ENCODE results near the gene ZNF813.
A peak's percentile ranks its signal among the peaks of the same experiment; 100 is the strongest.
"Not testable (repeated sequence)": the region's sequence is repeated elsewhere in the genome, so short reads cannot be mapped to it uniquely, and the experiment has no call there.

The ZNF813 gene

DNA sequence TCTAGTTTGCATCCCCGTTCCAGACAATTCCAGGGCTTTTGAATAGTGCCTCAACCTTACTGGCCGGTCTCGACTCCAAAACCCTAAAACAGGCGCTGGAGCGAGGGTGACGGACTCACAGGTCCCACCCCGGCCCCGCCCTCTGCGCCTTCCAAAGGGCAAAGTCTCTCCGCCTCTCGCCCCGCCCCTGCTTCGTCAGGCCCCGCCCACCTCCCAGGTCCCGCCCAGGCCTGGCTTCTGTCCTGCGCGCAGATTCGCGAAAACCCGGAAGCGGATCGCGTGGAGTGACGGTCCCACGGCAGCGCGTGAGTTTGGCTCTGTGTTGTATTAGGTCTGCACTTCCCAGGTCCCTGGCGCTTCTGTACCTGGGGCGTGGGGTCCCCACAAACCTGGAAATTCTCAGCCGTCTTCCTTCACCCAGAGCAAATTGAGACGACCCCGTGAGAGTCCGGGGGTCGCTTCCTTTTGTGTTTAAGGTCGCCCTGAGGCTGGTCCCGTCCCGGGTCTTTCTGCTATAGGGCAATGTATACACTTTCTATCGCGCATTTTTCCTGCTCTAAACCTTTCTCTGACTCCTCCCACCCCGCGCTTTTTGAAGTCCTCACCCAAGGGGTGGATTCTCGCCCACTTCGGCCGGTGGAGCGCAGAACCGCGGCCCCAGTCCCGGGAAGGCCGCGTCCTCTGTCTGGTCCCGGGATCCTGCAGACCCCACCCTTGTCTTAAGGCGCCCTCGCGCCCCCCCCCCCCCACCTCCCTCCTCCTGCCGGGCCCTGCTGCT lies at the start of gene ZNF813:
Gene ZNF813, plus strand, starts transcription at position 249 of the 778 bp plus-strand sequence. CDS start 16,090 bp downstream, outside the sequence.
- DNase-seq (ENCODE audit: low read depth): peak; percentile 57

GRCh38 chr19:53420520-53421315 lies 46.8 kb upstream of the ZNF813 start:
- not testable (repeated sequence) for DNase-seq (ENCODE audit: low read depth)

DNA sequence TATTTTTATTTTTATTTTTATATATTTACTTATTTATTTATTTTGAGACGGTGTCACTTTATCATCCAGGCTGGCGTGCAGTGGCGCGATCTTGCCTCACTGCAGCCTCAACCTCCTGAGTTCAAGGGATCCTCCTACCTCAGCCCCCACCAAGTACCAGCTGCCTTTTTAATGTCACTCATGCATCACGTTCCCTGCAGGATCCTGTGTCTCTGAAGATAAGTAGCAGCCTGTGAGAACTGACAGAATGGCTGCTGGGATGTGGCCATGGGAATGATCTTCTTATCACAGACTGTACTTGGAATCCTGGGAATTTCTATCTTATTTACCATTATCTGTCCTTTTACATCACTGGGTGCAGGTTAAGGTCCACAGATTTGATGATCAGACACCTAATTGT lies 45.0 kb upstream of the ZNF813 start:
- DNase-seq (ENCODE audit: low read depth): no peak

DNA sequence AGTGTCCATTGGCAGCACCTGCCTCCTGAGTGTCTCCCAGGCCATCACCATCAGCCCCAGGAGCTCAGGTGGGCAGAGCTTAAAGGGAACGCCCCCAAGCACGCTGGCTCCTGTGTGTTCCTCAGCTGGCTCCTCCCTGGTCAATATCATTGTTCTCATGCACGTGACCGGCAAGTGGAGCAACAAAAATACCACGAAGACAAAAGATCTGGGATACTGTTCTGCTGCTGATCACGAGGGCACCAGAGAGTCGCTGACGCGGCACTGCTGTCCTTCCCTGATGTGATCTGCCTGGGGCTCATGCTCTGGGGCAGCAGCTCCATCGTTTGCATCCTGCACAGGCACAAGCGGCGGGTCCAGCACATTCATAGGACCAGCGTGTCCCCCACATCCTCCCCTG lies 44.5 kb upstream of the ZNF813 start:
- DNase-seq (ENCODE audit: low read depth): not testable (repeated sequence)

- not testable (repeated sequence) for DNase-seq (ENCODE audit: low read depth)
These were observed 43.9 kb upstream of the ZNF813 start for GRCh38 chr19:53423680-53424079.

DNA sequence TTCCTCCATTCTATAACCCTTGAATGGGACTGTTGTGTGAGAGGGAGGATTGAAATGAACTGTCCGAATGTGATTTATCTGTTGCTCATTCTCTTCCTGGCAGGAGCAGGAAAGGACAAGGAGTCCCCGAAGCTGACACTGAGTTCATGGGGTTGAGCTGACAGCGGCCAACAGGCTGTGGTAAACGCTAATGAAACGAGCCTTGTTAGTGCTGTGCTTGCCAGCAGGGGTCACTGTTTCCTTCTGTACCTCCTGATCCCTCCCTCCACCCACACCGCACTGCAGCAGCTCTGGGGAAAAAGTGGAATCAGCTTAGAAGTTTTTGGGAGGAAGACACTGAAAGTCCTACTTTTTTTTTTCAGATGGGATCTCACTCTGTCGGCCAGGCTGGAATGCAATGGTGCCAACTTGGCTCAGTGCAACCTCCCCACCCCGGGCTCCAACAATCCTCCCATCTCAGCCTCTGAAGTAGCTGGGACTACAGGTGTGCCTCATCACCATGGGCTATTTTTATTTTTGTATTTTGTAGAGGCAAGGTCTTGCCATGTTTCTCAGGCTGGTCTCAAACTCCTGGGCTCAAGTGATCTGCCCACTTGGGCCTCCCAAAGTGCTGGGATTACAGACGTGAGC lies 42.5 kb upstream of the ZNF813 start:
- peak; percentile 38 for DNase-seq (ENCODE audit: low read depth)

- peak; percentile 69 for DNase-seq (ENCODE audit: low read depth)
These were observed 36.0 kb upstream of the ZNF813 start, which contains the start of gene ZNF761 for GRCh38 chr19:53431399-53432087. ZNF761 (plus strand) TSS chr19:53431984; CDS start chr19:53447269, 15,285 bp downstream.

DNA sequence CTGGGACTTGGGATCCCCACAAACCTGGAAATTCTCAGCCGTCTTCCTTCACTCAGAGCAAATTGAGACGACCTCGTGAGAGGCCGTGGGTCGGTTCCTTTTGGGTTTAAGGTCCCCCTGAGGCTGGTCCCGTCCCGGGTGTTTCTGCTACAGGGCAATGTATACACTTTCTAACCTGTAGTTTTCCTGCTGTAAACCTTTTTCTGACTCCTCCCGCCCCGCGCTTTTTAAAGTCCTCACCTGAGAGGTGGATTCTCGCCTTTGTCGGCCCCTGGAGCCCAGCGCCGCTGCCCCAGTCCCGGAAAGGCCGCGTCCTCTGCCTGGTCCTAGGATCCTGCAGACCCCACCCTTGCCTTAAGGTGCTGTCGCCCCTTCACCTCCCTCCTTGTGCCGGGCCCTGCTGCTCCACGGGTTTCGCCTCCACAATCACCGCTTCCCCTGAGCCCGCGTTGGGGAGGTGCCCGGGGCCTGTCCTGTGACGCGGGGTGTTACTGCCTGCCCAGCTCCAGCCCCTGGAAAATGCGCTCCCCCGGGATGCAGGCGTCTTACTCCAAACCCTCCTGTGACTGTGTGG lies 35.4 kb upstream of the ZNF813 start:
- DNase-seq (ENCODE audit: low read depth): no peak

DNA sequence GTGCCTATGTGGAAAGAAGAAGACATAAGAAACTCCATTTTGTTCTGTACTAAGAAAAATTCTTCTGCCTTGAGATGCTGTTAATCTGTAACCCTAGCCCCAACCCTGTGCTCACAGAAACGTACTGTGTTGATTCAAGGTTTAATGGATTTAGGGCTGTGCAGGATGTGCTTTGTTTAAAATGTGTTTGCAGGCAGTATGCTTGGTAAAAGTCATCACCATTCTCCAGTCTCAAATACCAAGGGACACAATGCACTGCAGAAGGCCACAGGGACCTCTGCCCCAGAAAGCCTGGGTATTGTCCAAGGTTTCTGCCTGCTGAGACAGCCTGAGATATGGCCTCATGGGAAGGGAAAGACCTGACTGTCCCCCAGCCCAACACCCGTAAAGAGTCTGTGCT lies 23.7 kb upstream of the ZNF813 start:
- not testable (repeated sequence) for DNase-seq (ENCODE audit: low read depth)

DNA sequence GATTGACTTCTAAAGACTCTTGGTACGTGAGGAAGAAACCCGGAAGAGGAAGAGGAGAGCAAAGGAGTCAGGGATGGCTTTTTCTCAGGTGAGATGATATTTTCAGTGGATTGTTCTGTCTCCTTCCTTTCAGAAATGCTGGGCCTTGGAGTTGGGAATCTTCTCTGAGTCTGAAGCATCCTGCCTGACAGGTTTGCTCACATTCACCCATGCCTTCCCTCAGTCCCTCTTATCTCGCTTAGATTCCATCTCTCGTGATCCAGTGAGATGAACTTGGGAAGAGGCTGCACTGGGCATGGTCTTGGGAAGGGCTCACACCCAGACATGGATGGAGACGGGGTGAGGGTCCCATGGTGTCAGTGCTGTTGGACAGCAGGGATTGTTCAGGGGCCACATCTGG lies 20.3 kb upstream of the ZNF813 start:
- not testable (repeated sequence) for DNase-seq (ENCODE audit: low read depth)

- DNase-seq (ENCODE audit: low read depth): no peak
These were observed 11.7 kb upstream of the ZNF813 start for GRCh38 chr19:53455828-53456227.

DNA sequence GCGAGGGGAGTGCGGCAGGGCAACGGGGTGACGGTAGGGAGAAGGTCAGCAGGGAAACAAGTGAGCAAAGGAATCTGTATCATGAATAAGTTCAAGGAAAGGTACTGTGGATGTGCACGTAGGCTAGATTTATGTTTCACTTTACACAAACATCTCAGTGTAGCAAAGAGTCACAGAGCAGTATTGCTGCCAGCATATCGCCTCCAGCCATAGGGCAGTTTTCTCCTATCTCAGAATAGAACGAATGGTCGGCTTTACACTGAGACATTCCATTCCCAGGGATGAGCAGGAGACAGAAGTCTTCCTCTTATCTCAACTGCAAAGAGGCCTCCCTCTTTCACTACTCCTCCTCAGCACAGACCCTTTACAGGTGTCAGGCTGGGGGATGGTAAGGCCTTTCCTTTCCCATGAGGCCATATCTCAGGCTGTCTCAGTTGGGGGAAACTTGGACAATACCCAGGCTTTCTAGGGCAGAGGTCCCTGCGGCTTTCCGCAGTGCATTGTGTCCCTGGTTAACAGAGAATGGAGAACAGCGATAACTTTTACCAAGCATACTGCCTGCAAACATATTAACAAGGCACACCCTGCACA lies 7.3 kb upstream of the ZNF813 start:
- not testable (repeated sequence) for DNase-seq (ENCODE audit: low read depth)

DNA sequence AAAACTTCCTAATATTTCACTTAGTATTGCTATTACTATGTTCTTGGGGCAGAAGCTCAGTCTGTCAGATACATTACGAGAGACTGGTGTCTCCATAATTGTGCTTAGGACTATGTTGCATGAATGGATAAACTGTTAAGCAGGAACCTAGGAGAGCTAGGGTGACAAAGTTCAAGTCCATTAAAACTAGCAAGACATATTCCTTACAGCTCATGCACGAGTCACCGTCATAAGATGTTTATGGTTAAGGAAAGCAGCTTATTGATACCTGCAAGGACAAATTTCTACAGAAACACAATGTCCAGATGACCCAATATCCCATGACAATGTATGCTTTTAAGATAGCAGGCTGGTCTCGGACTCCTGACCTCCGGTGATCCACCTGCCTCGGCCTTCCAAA lies 5.7 kb upstream of the ZNF813 start:
- no peak for DNase-seq (ENCODE audit: low read depth)

- DNase-seq (ENCODE audit: low read depth): no peak
These were observed 4.7 kb upstream of the ZNF813 start for GRCh38 chr19:53462861-53463260.

GRCh38 chr19:53463263-53463662 lies 4.3 kb upstream of the ZNF813 start:
- peak; percentile 3 for DNase-seq (ENCODE audit: low read depth)

- no peak for DNase-seq (ENCODE audit: low read depth)
These were observed 628 bp upstream of the ZNF813 start for GRCh38 chr19:53466726-53467484.

DNA sequence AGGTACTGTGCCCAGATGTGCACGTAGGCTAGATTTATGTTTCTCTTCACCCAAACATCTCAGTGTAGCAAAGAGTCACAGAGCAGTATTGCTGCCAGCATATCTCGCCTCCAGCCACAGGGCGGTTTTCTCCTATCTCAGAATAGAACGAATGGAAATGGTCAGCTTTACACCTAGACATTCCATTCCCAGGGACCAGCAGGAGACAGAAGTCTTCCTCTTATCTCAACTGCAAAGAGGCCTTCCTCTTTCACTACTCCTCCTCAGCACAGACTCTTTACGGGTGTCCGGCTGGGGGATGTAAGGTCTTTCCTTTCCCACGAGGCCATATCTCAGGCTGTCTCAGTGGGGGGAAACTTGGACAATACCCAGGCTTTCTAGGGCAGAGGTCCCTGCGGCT lies 1.1 kb downstream of the ZNF813 start:
- DNase-seq (ENCODE audit: low read depth): not testable (repeated sequence)

DNA sequence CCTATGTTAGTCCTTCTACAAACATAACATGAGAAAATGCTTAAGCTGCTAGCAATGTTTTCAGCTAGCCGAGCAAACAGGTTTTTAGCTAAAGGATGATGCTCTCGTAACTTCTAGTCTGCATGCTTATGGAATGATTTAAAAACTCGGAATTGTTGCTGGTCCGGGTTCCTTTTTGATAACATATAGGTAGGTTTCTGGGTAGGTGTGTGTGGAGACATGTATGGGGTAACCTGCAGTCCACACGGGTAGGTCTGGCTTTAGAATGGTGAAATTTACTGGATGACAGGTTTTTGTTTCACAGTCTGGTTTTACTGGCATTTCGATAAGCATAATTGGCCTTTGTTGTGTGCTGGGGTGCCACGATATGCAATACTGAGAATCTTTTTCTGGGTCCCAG lies 4.4 kb downstream of the ZNF813 start:
- no peak for DNase-seq (ENCODE audit: low read depth)

GRCh38 chr19:53474832-53475231 lies 7.3 kb downstream of the ZNF813 start:
- not testable (repeated sequence) for DNase-seq (ENCODE audit: low read depth)

DNA sequence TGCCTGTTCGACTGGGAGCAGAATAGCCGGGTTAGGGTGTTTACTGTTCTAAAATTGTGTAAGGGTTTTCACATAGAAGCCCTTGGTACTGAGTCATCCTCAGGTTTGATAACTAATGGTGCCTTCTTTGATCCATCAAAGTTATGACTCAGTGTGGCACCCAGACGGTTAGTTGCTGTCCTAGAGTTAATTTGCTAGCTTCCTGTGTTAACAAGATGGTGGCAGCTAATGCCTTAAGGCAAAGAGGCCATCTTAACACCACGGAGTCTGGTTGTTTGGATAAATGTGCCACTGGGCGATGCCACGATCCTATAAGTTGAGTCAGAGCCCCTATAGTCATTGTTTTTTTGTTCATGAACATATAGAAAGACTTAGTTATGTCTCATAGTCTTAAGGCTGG lies 7.9 kb downstream of the ZNF813 start:
- DNase-seq (ENCODE audit: low read depth): not testable (repeated sequence)
